Lower leg skin (tissue), 4 donors: ENCODE data around the gene SLIT3. TPM values are rescaled to one million over a fixed set of nuclear protein-coding genes. Genes with fewer than 3 reads are reported as not detected.

Source experiments
- DNase-seq, 2 donors: peaks; one replicate each; pipeline ENCODE4 v3.0.0-alpha.2; 2019; ENCODE audit warnings: low spot score in 2 of 2
- H3K4me3 ChIP-seq: fragments of 200-600 bp; sonication (generic); 2 replicates; pipeline ENCODE4 v1.5.1; 2017; ENCODE audit warnings: mild to moderate bottlenecking, low read depth; ENCODE audit not compliant: poor library complexity, severe bottlenecking
- POLR2A ChIP-seq, 2 donors: fragments of 450-650 bp; IDR thresholded peaks; one replicate each; pipeline ENCODE4 v1.6.1; 2016 to 2017; ENCODE audit warnings: antibody characterized with exemption in 2 of 2, mild to moderate bottlenecking in 1 of 2, moderate library complexity in 1 of 2
- WGBS, 2 donors: methylation state at CpG; one replicate each; pipeline ENCODE4 v1.1.5; 2018; 5-methylcytosine and 5-hydroxymethylcytosine counted together
- intact Hi-C: fragments of 100-400 bp; cut with DNase I; formaldehyde crosslinking; loops from one replicate; pipeline ENCODE4 v1.15.0; 2023; ENCODE audit warnings: low total_unique reads
- total RNA-seq, 4 donors: library from RNA; depleted of rRNA; stranded (reverse); fragments of >200 nt; gene quantifications; one replicate each; pipeline ENCODE4 v1.1.0, GENCODE V29; 2016
- TF ChIP-seq, protein P1 (sequence below), 3 donors: fragments of 450-650 bp; IDR thresholded peaks; one replicate each; pipeline ENCODE4 v1.5.1; 2016; ENCODE audit warnings: antibody characterized with exemption in 3 of 3, mild to moderate bottlenecking in 3 of 3, moderate library complexity in 2 of 3

The SLIT3 gene
- total RNA-seq, 4 donors from 2014 or later, result 12.4 to 66.0 (median 22.8) TPM

DNA sequence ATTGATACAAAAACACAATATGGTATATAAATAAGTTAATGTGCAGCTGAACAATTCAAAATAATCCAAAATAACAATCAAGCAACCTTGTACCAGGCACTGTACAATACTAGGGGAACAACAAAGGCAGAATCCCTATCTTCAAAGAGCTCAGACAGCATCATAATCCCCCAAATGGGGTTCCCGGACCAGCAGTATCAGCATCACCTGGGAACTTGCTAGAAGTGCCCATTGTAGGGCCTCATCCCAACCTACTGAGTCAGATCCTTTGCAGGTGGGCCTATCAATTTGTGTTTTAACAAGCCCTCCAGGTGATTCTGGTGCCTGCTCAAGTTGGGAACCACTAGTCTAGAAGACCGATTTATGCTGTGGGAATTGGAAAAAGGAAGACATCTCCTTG lies 27.1 kb downstream of the SLIT3 start:
- 92 to 95% methylated on average over 2 of the region's 2 CpGs for WGBS, 2 donors
- DNase-seq, result no peak
- intact Hi-C loops, result no loop called here
- TF ChIP-seq, protein P1, sequence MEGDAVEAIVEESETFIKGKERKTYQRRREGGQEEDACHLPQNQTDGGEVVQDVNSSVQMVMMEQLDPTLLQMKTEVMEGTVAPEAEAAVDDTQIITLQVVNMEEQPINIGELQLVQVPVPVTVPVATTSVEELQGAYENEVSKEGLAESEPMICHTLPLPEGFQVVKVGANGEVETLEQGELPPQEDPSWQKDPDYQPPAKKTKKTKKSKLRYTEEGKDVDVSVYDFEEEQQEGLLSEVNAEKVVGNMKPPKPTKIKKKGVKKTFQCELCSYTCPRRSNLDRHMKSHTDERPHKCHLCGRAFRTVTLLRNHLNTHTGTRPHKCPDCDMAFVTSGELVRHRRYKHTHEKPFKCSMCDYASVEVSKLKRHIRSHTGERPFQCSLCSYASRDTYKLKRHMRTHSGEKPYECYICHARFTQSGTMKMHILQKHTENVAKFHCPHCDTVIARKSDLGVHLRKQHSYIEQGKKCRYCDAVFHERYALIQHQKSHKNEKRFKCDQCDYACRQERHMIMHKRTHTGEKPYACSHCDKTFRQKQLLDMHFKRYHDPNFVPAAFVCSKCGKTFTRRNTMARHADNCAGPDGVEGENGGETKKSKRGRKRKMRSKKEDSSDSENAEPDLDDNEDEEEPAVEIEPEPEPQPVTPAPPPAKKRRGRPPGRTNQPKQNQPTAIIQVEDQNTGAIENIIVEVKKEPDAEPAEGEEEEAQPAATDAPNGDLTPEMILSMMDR (IDR thresholded peaks at IDR 0.05), result no peak
- TF ChIP-seq POLR2A (IDR thresholded peaks at IDR 0.05), result no peak
- no peak overlapping the region for H3K4me3 ChIP-seq

DNA sequence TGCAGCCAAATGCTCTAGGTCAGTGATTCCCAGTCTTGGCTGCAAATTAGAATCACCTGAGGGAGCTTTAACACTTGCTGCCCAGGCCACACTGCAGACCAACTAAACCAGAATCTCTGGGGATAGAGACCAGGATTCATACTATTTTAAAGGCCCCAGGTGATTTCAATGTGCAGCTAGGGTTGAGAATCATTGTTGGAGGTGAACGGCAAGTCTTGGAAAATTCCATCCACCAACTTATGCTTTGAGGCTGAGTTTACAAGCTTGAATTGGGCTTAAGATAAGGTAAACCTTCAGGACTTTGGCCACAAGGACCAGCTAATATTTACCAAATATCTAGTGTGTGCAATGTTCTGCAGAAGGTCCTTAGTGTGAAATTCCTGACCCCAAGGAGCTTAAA lies 27.5 kb downstream of the SLIT3 start:
- WGBS, 2 donors, result 95 to 100% methylated on average over 1 of the region's 1 CpG
- intact Hi-C loops, result no loop called here
- no peak overlapping the region for H3K4me3 ChIP-seq
- TF ChIP-seq, protein P1 (IDR thresholded peaks at IDR 0.05), result no peak
- no peak for TF ChIP-seq POLR2A (IDR thresholded peaks at IDR 0.05)
- no peak for DNase-seq

DNA sequence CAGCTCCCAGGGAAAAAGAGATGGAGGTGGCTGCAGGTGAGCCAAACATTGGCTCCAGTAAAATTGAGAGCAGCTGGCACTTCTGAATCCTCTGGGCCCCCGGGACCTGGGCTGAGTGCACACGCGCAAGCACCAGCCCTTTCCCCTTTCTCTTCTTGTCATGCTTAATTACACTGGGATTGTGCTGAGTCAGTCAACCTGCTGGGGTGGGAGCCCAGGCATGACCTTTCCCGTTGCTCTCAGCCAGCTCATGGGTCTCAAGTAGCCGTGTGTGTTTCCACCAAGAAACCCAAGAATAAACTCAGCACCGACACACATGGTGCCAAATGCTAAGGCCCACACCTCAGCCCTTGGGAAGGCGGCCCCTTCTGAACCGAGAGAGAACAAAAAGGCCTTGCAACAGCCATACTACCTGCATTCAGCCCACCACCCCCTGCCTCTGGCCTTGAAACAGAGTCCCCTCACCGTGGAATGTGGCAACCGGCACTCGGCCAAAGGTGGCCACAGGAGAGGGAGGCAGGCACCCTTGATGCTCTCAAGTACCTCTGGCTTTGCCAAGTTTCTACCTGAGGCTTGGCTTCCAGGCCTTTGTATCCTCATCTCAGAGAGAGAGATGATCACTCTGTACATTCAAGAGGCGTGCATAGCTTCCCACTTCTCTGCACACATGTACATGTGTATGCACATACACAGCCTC lies 28.1 kb downstream of the SLIT3 start:
- WGBS, 2 donors, result 78 to 91% methylated on average over 11 of the region's 12 CpGs
- intact Hi-C loops, result no loop called here

DNA sequence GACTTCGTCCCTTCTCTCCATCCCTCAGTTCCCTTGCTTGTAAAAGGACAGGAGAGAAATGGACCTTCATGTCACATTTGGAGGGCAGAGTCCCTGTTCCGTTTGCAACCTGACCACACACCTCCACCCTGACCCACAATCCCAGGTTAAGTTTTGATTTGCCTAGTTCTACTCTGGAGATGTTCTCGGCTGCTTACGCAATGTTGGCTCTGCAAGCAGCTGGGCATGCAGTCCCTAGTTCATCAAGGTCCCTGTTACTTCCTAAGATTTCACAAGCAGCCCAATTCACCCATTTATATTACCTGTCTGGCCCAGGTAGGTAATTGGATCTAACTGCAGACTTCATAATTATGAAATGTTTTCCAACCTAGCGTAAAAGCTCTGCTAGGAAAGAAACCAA lies 28.8 kb downstream of the SLIT3 start:
- intact Hi-C loops, result no loop called here
- WGBS, 2 donors, result 90 to 94% methylated on average over 5 of the region's 5 CpGs
- DNase-seq, result no peak
- H3K4me3 ChIP-seq, result no peak overlapping the region
- no peak for TF ChIP-seq POLR2A (IDR thresholded peaks at IDR 0.05)
- TF ChIP-seq, protein P1 (IDR thresholded peaks at IDR 0.05), result no peak

More for the DNA sequence above, 28.1 kb downstream of the SLIT3 start:
- no peak for DNase-seq
- no peak overlapping the region for H3K4me3 ChIP-seq
- no peak for TF ChIP-seq POLR2A (IDR thresholded peaks at IDR 0.05)
- TF ChIP-seq, protein P1 (IDR thresholded peaks at IDR 0.05), result no peak

DNA sequence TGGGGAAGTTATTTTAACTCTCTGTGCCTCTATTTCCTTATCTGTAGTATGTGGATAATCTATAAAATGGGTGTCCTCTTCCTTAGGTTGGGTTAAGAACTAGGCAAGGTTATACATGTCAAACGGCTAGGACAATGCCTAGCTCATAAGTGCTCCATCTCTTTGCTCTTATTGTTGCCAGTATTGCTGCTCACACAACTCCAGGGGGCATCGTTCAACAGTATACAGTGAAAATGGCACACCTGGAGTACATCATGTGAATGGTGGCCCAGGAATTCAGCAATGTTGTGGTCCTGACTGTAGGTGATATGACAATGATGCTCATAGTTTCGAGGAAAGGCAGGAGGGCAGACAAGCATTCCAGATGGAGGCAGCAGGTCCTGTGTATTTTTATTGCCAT lies 30.1 kb downstream of the SLIT3 start:
- intact Hi-C loops, result no loop called here
- no peak for DNase-seq
- 83 to 88% methylated on average over 3 of the region's 3 CpGs for WGBS, 2 donors

More for the DNA sequence above, 30.1 kb downstream of the SLIT3 start:
- TF ChIP-seq, protein P1 (IDR thresholded peaks at IDR 0.05), result no peak
- no peak for TF ChIP-seq POLR2A (IDR thresholded peaks at IDR 0.05)
- H3K4me3 ChIP-seq, result no peak overlapping the region
